ENCODE data around the gene MED25. TPM values are rescaled to one million over a fixed set of nuclear protein-coding genes. Genes with fewer than 3 reads are reported as not detected.

Gene MED25
- polyA plus RNA-seq, 3 donors, result 61.4 to 74.1 (median 69.6) TPM

DNA sequence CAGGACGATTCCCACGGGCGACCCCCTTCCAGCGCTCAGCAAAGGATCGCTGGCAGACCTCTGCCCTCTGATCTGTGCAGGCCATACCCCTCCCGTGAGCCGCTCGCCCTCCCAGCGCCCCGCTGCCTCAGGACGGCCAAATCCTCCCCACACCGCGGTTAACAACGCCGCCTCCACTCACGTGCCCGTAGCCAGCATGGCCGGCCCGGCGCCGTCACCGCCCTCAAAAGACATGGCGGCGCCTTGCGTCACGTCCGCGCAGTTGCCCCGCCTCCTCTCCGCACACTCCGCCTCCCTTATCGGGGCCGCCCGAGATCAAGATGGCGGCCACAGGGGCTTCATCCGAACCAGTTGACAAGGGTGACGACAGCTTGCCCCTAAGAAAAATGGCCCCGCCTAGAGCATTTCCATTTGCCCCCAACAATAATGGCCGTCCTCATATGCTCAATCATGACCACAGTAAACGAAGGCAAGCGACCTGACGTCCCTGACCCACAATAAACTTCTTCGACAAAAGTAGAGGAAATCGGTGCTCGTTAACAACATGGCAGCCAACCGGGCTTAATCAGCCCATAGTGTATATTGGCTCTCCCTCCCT lies 58.4 kb downstream of the MED25 start:
- peak; percentile 95 to 99 (median 98) for DNase-seq (ENCODE audit: extremely low read depth in 1 of 11, low read depth in 9 of 11, low spot score in 4 of 11)

DNA sequence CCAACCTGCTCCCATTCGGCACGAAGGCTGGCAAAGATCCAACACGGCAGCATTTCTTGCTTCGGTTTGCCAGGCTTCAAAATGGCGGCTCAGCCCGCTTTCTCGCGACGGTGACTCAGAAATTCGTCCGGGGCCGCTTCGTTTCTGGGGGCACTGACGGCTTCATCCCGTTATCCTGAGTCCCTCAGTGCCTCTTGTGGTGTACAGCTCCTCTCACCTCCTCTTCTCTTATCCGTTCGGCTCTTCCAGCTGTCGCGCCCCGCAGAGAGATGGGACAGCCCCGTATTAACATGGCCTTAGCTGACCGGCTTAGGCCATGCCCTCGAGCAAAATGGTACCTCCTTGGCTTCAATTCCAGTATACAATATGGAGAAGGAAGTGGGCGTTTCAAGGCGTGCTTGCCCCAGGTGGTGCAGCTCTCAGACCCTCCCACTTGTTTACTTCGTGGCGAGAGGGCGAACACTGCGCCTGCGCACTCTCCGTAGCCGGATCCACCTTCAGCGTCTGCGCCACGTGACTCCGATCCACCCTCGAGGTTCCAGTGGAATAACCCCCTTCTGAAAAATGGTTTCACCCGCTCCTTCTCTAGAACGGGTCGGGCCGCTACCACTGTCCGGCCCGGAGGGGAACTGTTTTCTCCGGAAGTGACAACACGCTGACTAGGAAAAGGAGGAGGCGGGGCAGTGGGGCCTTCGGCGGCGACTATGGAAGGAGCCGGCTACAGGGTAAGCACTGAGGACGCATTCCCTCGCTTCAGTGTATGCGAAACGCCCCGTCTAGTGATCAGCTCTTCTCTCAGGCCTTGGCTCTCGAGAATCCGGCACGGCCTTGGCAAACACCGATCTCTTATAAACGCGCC lies 59.2 kb downstream of the MED25 start, which contains the start of the genes AKT1S1 and TBC1D17:
Gene AKT1S1, minus strand, starts transcription at position 336 of the 859 bp plus-strand sequence. CDS start 4,060 bp downstream, outside the sequence.
Gene TBC1D17, plus strand, starts transcription at position 683 of the 859 bp plus-strand sequence. Its CDS starts 22 bp downstream, at position 705.
- DNase-seq (ENCODE audit: extremely low read depth in 1 of 11, low read depth in 9 of 11, low spot score in 4 of 11), result peak; percentile 99 to 100 (median 100)

DNA sequence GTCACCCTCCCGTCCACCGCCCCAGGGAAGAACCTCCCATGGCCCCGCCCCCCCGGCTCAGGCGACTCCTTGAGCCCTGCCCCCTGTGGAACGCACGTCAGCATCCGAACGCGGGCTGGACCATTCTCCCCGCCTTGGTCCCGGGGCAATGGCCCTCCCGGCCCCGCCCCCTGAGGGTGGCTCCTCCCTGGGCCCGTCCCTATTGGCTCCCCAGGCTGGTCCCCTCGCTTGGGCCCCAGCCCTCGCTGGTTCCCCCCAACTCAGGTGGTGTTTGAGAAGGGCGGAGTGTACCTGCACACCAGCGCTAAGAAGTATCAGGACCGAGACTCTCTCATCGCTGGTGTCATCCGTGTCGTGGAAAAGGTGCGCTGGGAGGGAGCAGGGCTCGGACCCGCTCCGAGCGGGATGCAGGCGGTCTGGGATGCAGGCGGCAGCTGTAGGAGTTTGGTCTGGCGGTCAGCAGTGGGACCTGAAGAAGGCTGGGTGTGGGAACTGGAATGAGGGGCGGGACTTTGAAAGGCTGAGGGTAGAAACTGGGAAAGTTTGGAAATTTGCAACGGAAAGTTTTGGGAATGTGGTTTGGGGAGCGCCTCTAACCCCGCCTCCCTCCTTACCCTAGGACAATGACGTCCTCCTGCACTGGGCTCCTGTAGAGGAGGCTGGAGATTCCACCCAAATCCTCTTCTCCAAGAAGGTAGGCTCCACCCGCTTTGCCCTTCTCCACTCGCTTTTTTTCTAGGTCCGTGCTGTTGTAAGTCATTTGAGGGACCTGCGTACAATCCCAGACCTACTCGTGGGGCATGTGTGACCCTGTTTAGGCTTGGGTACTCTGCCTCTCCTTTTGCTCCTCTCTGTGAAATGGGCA lies 60.0 kb downstream of the MED25 start:
- DNase-seq (ENCODE audit: extremely low read depth in 1 of 11, low read depth in 9 of 11, low spot score in 4 of 11), result peak; percentile 91 to 98 (median 96)

DNA sequence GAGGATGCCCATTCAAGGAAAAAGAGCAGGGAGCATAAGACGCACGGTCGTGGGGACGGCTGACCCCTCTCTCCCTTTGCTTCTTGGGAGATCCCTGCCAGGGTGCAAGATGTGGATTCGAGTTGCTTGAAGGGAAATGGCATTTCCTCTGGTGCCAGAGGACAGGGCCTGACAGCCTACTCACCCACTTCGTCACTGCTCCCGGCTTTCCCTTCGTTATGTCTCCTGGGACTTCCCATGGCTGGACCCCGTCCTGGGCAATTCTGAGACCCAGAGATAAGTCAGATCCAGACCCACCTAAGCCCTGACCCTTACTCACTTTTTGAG lies 60.6 kb downstream of the MED25 start:
- no peak for DNase-seq (ENCODE audit: extremely low read depth in 1 of 11, low read depth in 9 of 11, low spot score in 4 of 11)

DNA sequence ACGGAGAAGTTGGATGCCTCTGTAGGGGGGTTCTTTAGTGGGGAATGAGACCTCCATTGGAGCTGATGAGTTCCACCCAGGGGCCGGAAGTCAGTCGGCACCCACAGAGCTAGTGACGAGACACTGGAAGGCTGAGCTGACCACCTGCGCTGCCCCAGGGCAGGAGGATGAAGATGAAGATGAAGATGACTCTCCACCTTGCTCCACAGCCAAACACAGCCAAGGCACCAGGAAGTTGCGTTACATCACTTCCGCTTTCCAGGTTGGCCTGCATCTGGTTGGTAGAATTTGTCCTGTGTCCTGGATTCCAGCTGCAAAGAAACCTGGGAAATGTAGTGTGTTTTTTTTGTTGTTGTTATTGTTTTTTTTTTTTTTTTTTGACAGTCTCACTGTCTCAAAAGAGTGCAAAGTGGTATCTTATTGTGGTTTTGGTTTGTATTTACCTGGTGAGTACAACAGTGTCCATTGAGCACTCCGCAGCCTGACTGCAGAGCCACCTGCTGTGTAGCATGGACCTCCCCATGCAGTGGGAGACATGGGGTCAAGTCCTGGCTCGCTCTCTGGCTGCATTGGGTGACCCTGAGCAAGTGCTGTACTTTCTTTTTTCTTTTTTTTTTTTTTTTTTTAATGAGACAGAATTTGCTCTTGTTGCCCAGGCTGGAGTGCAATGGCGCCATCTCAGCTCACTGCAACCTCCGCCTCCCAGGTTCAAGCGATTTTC lies 61.3 kb downstream of the MED25 start:
- DNase-seq (ENCODE audit: extremely low read depth in 1 of 11, low read depth in 9 of 11, low spot score in 4 of 11), result no peak

DNA sequence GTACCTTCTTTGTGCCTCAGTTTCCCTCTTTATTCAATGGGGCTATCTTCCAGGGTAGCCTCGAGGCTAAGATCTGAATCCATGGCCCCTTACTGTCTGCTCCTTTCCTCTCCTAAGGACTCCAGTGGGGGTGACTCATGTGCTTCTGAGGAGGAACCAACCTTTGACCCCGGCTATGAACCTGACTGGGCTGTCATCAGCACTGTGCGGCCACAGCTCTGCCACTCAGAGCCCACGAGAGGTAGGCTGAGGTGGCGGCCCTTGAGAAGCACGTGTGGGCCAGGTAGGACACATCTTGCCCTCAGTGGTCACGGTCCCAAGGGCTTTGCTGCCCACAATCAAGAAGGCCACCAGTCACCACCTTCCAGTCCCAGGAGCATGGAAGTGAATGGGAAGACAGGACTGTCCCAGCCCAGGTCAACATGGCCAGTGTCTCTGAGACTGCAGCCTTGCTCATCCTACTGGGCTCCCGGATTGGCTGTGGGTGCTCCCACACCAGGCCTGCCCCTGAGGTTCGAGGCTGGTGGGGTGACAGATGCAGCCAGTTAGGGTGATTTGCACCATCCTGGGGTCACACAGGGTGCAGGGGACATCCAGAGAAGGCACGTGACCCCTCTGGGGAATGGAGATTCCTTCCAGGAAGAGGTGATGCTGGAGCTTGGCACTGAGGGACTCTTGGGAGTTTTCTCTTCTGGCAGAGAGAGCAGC lies 62.2 kb downstream of the MED25 start:
- DNase-seq (ENCODE audit: extremely low read depth in 1 of 11, low read depth in 9 of 11, low spot score in 4 of 11), result no peak

DNA sequence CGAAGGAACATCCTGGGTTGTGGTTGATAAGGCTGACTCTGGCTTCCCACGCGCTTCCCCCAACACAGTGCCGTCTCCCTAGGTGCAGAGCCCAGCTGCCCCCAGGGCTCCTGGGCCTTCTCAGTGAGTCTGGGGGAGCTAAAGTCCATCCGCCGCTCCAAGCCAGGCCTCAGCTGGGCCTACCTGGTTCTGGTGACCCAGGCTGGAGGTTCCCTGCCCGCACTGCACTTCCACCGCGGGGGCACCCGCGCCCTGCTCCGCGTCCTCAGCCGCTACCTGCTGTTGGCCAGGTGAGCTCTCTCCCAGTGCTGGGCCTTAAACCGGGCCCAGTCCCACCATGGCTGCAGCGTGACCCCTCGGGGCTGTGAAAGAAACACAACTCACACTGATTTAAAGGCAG lies 63.1 kb downstream of the MED25 start:
- DNase-seq (ENCODE audit: extremely low read depth in 1 of 11, low read depth in 9 of 11, low spot score in 4 of 11), result no peak

DNA sequence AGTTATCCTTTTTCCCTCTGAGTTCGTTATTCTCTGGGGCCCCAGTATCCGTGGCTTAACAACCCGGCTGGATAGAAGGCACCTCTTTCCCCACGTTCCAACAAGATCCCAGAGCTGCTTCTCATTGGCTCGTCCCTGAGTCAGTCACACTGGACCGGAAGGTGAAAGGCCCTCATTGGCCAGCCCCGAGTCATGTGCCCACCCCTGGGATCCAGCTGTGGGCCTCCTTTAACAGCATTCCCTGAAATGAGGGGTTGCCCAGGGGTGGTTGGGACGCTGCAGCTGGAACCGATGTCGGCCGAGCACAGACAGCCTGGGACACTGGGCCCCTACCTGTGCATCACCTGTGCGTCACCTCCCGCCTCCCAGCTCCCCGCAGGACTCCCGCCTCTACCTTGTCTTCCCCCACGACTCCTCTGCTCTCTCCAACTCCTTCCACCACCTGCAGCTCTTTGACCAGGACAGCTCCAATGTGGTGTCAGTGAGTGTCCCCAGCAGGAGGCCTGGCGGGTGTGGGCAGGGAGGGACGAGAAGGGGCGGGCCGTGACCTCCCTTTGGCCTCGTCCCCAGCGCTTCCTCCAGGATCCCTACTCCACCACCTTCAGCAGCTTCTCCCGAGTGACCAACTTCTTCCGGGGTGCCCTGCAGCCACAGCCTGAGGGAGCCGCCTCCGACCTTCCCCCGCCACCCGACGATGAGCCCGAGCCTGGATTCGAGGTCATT lies 63.7 kb downstream of the MED25 start:
- no peak for DNase-seq (ENCODE audit: extremely low read depth in 1 of 11, low read depth in 9 of 11, low spot score in 4 of 11)

DNA sequence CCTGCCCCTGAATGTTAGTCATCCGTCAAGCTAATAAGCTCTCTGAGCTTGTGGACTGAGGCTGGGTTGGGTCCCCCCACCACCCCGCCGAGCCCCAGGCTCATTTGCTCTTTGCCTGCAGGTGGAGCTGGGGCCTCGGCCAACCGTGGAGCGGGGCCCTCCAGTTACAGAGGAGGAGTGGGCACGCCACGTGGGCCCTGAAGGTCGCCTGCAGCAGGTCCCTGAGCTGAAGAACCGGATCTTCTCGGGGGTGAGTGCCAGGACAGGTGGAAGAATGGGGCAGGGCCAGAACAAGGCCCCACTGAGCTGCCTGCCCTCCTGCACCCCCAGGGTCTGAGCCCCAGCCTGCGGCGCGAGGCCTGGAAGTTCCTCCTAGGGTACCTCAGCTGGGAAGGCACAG lies 64.6 kb downstream of the MED25 start:
- no peak for DNase-seq (ENCODE audit: extremely low read depth in 1 of 11, low read depth in 9 of 11, low spot score in 4 of 11)

DNA sequence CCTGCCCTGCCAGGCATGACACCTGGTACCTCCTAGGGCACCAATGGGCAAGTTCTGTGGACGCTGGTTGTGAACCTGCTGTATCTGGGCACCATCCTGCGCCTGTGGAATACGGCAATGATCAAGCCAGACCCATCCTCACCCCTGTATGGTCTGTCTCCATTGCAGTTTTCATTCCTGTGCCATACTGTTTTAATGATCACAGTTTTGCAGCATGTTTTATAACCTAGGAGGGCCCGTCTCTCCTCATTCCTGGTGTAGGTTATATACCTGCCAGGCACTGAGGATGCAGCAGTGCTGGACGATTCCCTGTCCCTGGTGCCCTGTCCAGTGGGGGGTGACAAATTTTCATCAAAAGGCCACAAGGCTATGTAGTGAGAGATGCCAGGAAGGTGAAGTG lies 65.0 kb downstream of the MED25 start:
- DNase-seq (ENCODE audit: extremely low read depth in 1 of 11, low read depth in 9 of 11, low spot score in 4 of 11), result no peak

DNA sequence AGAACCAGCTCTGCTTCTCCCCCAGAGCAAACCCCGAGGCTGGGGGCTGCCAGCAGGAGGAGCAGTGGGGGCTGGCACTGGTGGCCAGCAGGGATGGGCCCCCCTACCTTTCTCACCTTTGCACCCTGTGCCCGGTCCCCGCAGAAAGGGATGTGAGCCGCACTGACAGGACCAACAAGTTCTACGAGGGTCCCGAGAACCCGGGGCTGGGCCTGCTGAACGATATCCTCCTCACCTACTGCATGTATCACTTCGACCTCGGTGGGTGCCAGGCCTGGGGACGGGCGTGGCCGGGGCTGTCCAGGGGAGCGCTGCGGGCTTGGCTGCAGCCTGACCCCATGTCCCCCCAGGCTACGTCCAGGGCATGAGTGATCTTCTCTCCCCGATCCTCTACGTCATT lies 66.0 kb downstream of the MED25 start:
- DNase-seq (ENCODE audit: extremely low read depth in 1 of 11, low read depth in 9 of 11, low spot score in 4 of 11), result no peak

DNA sequence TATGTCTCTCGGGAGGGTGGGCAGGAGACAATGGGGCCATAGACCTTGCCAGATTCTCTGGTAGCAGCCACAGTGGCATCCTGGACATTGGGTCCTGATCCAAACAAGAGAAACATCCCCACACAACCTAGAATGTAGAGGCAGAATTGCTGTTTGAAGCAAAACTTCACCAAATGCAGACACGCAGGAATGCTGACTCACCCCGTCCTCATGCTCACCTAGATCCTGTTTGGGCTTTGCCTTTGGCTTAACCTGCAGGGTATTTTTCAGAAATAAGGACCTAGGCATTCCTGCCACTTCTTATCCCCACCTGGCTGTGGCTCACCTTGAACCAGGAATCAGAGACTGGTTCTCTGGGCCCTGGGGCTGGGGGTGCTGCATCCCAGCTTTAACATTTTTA lies 66.7 kb downstream of the MED25 start:
- no peak for DNase-seq (ENCODE audit: extremely low read depth in 1 of 11, low read depth in 9 of 11, low spot score in 4 of 11)

Other genes starting within 250 kb of the MED25 start
- 10 to 100 TPM; 61.9 to 75.9 (median 67.5) TPM for gene NOSIP, start 237.7 kb upstream of the MED25 start, polyA plus RNA-seq (ENCODE audit: insufficient read length in 3 of 3)
- gene PRRG2, start 237.0 kb upstream of the MED25 start, polyA plus RNA-seq (ENCODE audit: insufficient read length in 3 of 3), result 1 to 10 TPM; 5.8 to 6.8 (median 5.9) TPM
- 10 to 100 TPM; 17.0 to 30.2 (median 28.6) TPM for gene PRR12, start 227.1 kb upstream of the MED25 start, polyA plus RNA-seq (ENCODE audit: insufficient read length in 3 of 3)
- gene RRAS, start 178.1 kb upstream of the MED25 start, polyA plus RNA-seq (ENCODE audit: insufficient read length in 3 of 3), result 10 to 100 TPM; 20.6 to 28.9 (median 24.9) TPM
- gene SCAF1, start 176.1 kb upstream of the MED25 start, polyA plus RNA-seq (ENCODE audit: insufficient read length in 3 of 3), result 10 to 100 TPM; 28.4 to 44.1 (median 43.4) TPM
- gene IRF3, start 152.4 kb upstream of the MED25 start, polyA plus RNA-seq (ENCODE audit: insufficient read length in 3 of 3), result 10 to 100 TPM; 36.8 to 92.3 (median 57.7) TPM
- gene BCL2L12, start 152.4 kb upstream of the MED25 start, polyA plus RNA-seq (ENCODE audit: insufficient read length in 3 of 3), result 10 to 100 TPM; 21.0 to 31.6 (median 28.0) TPM
- 100 to 1,000 TPM; 198 to 261 (median 228) TPM for gene PRMT1, start 141.0 kb upstream of the MED25 start, polyA plus RNA-seq (ENCODE audit: insufficient read length in 3 of 3)
- 1 to 10 TPM; 1.1 to 1.6 (median 1.5) TPM for gene ADM5, start 128.7 kb upstream of the MED25 start, polyA plus RNA-seq (ENCODE audit: insufficient read length in 3 of 3)
- 10 to 100 TPM in 2 of 3 donors, 1 to 10 TPM in 1; 8.0 to 12.8 (median 11.1) TPM for gene CPT1C, start 127.2 kb upstream of the MED25 start, polyA plus RNA-seq (ENCODE audit: insufficient read length in 3 of 3)
- gene TSKS, start 55.0 kb upstream of the MED25 start, polyA plus RNA-seq (ENCODE audit: insufficient read length in 3 of 3), result under 1 TPM in 2 of 3 donors, not detected in 1; 0.10 to 0.18 TPM
- 10 to 100 TPM; 44.5 to 69.2 (median 66.9) TPM for gene AP2A1, start 51.3 kb upstream of the MED25 start, polyA plus RNA-seq (ENCODE audit: insufficient read length in 3 of 3)
- gene FUZ, start 5.0 kb upstream of the MED25 start, polyA plus RNA-seq (ENCODE audit: insufficient read length in 3 of 3), result 10 to 100 TPM; 35.6 to 42.1 (median 38.4) TPM
- gene PTOV1, start 32.9 kb downstream of the MED25 start, polyA plus RNA-seq (ENCODE audit: insufficient read length in 3 of 3), result 100 to 1,000 TPM; 278 to 373 (median 349) TPM
- 10 to 100 TPM; 41.8 to 93.0 (median 60.3) TPM for gene PNKP, start 49.3 kb downstream of the MED25 start, polyA plus RNA-seq (ENCODE audit: insufficient read length in 3 of 3)
- gene AKT1S1, start 59.1 kb downstream of the MED25 start, polyA plus RNA-seq (ENCODE audit: insufficient read length in 3 of 3), result 10 to 100 TPM; 23.9 to 40.5 (median 38.1) TPM
- 10 to 100 TPM; 38.3 to 61.4 (median 43.0) TPM for gene TBC1D17, start 59.4 kb downstream of the MED25 start, polyA plus RNA-seq (ENCODE audit: insufficient read length in 3 of 3)
- gene IL4I1, start 78.6 kb downstream of the MED25 start, polyA plus RNA-seq (ENCODE audit: insufficient read length in 3 of 3), result 1 to 10 TPM; 3.2 to 7.2 (median 3.9) TPM
- 10 to 100 TPM; 20.6 to 28.6 (median 26.0) TPM for gene ATF5, start 110.9 kb downstream of the MED25 start, polyA plus RNA-seq (ENCODE audit: insufficient read length in 3 of 3)
- gene NUP62, start 111.2 kb downstream of the MED25 start, polyA plus RNA-seq (ENCODE audit: insufficient read length in 3 of 3), result 10 to 100 TPM; 55.1 to 70.3 (median 67.1) TPM
- gene SIGLEC11, start 142.9 kb downstream of the MED25 start, polyA plus RNA-seq (ENCODE audit: insufficient read length in 3 of 3), result 1 to 10 TPM; 4.9 to 6.6 (median 5.0) TPM
- 10 to 100 TPM; 48.2 to 54.1 (median 49.6) TPM for gene VRK3, start 207.1 kb downstream of the MED25 start, polyA plus RNA-seq (ENCODE audit: insufficient read length in 3 of 3)
- gene ZNF473, start 207.7 kb downstream of the MED25 start, polyA plus RNA-seq (ENCODE audit: insufficient read length in 3 of 3), result 10 to 100 TPM; 16.5 to 19.0 (median 16.5) TPM